Measurements from ENCODE around the gene LRIG1. TPM values are rescaled to one million over a fixed set of nuclear protein-coding genes. Genes with fewer than 3 reads are reported as not detected.

LRIG1 gene
- total and polyA plus RNA-seq, 2 experiments from 2014 or later: 8.2 to 13.3 TPM

DNA sequence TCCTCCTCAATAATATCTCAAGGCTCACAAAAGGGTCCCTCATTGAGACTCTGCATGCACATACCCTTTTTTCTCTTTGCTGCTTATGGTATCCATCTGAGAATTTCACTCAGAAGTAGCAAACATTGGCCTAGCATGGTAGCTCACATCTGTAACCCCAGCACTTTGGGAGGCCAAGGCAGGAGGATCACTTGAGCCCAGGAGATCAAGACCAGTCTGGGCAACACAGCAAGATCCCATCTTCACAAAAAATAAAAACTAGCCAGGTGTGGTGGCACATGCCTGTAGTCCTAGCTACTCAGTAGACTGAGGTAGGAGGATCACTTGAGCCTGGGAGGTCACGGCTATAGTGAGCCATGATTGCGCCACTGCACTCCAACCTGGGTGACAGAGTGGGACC lies 11.7 kb downstream of the LRIG1 start:
- no peaks in the 10 kb centered on the region for H3K9me3 ChIP-seq (ENCODE audit: low read depth)
- WGBS (ENCODE audit: low lambda C conversion rate, missing lambda C conversion rate): 96% methylated on average over 2 of the region's 2 CpGs
- H3K4me2 ChIP-seq: no peak overlapping the region
- H2AFZ ChIP-seq: no peak overlapping the region
- no peak for DNase-seq (ENCODE audit: low spot score)
- H3K4me3 ChIP-seq: no peak overlapping the region
- no peaks in the 10 kb centered on the region for H3K9me2 ChIP-seq (replicated peaks; ENCODE audit: insufficient read depth)
- no peaks in the 10 kb centered on the region for H3K27me3 ChIP-seq
- H4K20me1 ChIP-seq (ENCODE audit: insufficient read depth, poor library complexity, severe bottlenecking): no peaks in the 10 kb centered on the region
- TF ChIP-seq CTCF (IDR thresholded peaks at IDR 0.05; ENCODE audit: poor library complexity) (no peak), EZH2phosphoT487 (IDR thresholded peaks at IDR 0.05; ENCODE audit: low read depth, severe bottlenecking, unreplicated experiment) (no peak), EZH2 (IDR thresholded peaks at IDR 0.05; ENCODE audit: borderline replicate concordance) (no peak)
- no peak overlapping the region for H3K27ac ChIP-seq
- peaks cover 25% of the 10 kb centered on the region for H3K4me1 ChIP-seq (ENCODE audit: insufficient read depth)
- H3K36me3 ChIP-seq (replicated peaks; ENCODE audit: insufficient read depth, low read depth): no peaks in the 10 kb centered on the region
- peaks cover 76% of the 10 kb centered on the region for H3K79me2 ChIP-seq

GRCh38 chr3:66488492-66488891 lies 12.3 kb downstream of the LRIG1 start:
- Histone ChIP-seq H3K27me3 (no peaks in the 10 kb centered on the region), H3K36me3 (replicated peaks; ENCODE audit: insufficient read depth, low read depth) (no peaks in the 10 kb centered on the region), H4K20me1 (ENCODE audit: insufficient read depth, poor library complexity, severe bottlenecking) (no peaks in the 10 kb centered on the region), H2AFZ (no peak overlapping the region), H3K79me2 (peaks cover 76% of the 10 kb centered on the region), H3K27ac (no peak overlapping the region), H3K4me3 (no peak overlapping the region), H3K4me1 (ENCODE audit: insufficient read depth) (peaks cover 25% of the 10 kb centered on the region), H3K9me2 (replicated peaks; ENCODE audit: insufficient read depth) (no peaks in the 10 kb centered on the region), H3K4me2 (no peak overlapping the region), H3K9me3 (ENCODE audit: low read depth) (no peaks in the 10 kb centered on the region)
- DNase-seq (ENCODE audit: low spot score): no peak
- 100% methylated on average over 4 of the region's 4 CpGs for WGBS (ENCODE audit: low lambda C conversion rate, missing lambda C conversion rate)
- TF ChIP-seq EZH2phosphoT487 (IDR thresholded peaks at IDR 0.05; ENCODE audit: low read depth, severe bottlenecking, unreplicated experiment) (no peak), CTCF (IDR thresholded peaks at IDR 0.05; ENCODE audit: poor library complexity) (no peak), EZH2 (IDR thresholded peaks at IDR 0.05; ENCODE audit: borderline replicate concordance) (no peak)

DNA sequence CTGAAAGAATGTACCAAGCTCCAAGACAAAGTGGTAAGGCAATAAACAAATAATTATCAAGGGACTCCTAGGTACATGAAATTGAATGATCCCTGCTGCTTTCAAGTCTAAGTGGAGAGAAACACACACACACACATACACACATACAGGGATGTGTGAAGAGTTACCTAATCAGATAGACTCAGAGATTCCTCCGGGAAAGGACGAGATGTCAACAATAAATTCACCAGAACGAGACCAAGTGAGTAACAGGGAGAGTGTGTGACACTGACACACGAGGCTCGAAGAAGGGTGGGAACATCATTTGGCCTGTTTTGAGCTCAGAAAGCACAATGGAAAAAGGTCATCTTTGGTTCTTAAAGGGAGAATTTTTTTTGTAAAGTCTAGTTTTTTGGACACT lies 13.4 kb downstream of the LRIG1 start:
- Histone ChIP-seq H2AFZ (no peak overlapping the region), H3K4me2 (no peak overlapping the region)

More for the DNA sequence above, 13.4 kb downstream of the LRIG1 start:
- H3K27ac ChIP-seq: no peak overlapping the region
- H4K20me1 ChIP-seq (ENCODE audit: insufficient read depth, poor library complexity, severe bottlenecking): no peaks in the 10 kb centered on the region
- H3K9me3 ChIP-seq (ENCODE audit: low read depth): no peaks in the 10 kb centered on the region
- H3K4me3 ChIP-seq: no peak overlapping the region
- peaks cover 67% of the 10 kb centered on the region for H3K79me2 ChIP-seq
- no peak for DNase-seq (ENCODE audit: low spot score)
- peaks cover 30% of the 10 kb centered on the region for H3K4me1 ChIP-seq (ENCODE audit: insufficient read depth)
- no peaks in the 10 kb centered on the region for H3K9me2 ChIP-seq (replicated peaks; ENCODE audit: insufficient read depth)
- WGBS (ENCODE audit: low lambda C conversion rate, missing lambda C conversion rate): 69% methylated on average over 5 of the region's 5 CpGs
- TF ChIP-seq EZH2 (IDR thresholded peaks at IDR 0.05; ENCODE audit: borderline replicate concordance) (no peak), CTCF (IDR thresholded peaks at IDR 0.05; ENCODE audit: poor library complexity) (no peak), EZH2phosphoT487 (IDR thresholded peaks at IDR 0.05; ENCODE audit: low read depth, severe bottlenecking, unreplicated experiment) (no peak)
- H3K27me3 ChIP-seq: no peaks in the 10 kb centered on the region
- no peaks in the 10 kb centered on the region for H3K36me3 ChIP-seq (replicated peaks; ENCODE audit: insufficient read depth, low read depth)
